BJ (cell line): ENCODE results near the gene GALNTL6. TPM values are rescaled to one million over a fixed set of nuclear protein-coding genes. Genes with fewer than 3 reads are reported as not detected.
"Not testable (repeated sequence)": the region's sequence is repeated elsewhere in the genome, so short reads cannot be mapped to it uniquely, and the experiment has no call there.

Source experiments
- CTCF ChIA-PET: fragments of 350-600 bp; formaldehyde crosslinking; extraction: SDS; loops from one replicate; lab custom pipeline; 2021; ENCODE audit warnings: antibody characterized with exemption, inconsistent platforms; lab: Yijun Ruan, JAX
- POLR2A ChIA-PET: fragments of 300-600 bp; sonication (Branson Sonifier 250); formaldehyde crosslinking; extraction: SDS; loops from one replicate; lab custom pipeline; 2021; ENCODE audit warnings: antibody characterized with exemption; lab: Charles Lee
- DNase-seq: peaks from one replicate; pipeline ENCODE4 v3.0.0-alpha.2; 2011; ENCODE audit warnings: low read depth
- H3K27me3 ChIP-seq: 2 replicates; pipeline ENCODE4 v1.6.0; 2011; ENCODE audit warnings: low read length; ENCODE audit not compliant: control insufficient read depth, insufficient read depth
- H3K36me3 ChIP-seq: 2 replicates; pipeline ENCODE4 v1.5.1; 2011; ENCODE audit warnings: low read length; ENCODE audit not compliant: control insufficient read depth, insufficient read depth
- H3K4me3 ChIP-seq: 2 replicates; pipeline ENCODE4 v1.5.1; 2011; ENCODE audit warnings: low read depth, mild to moderate bottlenecking, control low read depth, low read length
- polyA plus RNA-seq: library from polyadenylated mRNA; depleted of rRNA; stranded (reverse); fragments of >200 nt; gene quantifications from 2 replicates; pipeline ENCODE4 v1.2.3, GENCODE V29; 2011
- TF ChIP-seq, protein P1 (sequence below): IDR thresholded peaks from 2 replicates; pipeline ENCODE4 v1.5.1; 2011; ENCODE audit warnings: low read depth, mild to moderate bottlenecking, control low read depth, inconsistent platforms, low read length, moderate library complexity; ENCODE audit not compliant: insufficient read depth

The GALNTL6 gene
- polyA plus RNA-seq, 1 experiment, result 0.02 TPM

DNA sequence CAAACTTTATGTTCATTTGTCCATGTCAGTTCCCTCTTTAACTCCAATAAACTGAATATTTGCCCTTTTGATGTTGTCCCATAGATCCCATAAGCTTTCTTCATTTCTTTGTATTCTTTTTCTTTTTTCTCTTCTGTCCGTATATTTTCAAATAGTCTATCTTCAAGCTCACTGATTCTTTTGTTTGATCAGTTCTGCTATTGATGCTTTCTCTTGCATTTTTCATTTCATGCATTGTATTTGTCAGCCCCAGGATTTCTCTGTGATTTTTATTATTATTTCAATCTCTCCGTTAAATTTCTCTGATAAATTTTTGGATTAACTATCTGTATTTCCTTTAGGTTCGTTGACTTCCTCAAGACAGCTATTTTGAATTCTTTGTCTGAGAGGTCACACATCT is 1082.5 kb downstream of the GALNTL6 start:
- TF ChIP-seq, protein P1, sequence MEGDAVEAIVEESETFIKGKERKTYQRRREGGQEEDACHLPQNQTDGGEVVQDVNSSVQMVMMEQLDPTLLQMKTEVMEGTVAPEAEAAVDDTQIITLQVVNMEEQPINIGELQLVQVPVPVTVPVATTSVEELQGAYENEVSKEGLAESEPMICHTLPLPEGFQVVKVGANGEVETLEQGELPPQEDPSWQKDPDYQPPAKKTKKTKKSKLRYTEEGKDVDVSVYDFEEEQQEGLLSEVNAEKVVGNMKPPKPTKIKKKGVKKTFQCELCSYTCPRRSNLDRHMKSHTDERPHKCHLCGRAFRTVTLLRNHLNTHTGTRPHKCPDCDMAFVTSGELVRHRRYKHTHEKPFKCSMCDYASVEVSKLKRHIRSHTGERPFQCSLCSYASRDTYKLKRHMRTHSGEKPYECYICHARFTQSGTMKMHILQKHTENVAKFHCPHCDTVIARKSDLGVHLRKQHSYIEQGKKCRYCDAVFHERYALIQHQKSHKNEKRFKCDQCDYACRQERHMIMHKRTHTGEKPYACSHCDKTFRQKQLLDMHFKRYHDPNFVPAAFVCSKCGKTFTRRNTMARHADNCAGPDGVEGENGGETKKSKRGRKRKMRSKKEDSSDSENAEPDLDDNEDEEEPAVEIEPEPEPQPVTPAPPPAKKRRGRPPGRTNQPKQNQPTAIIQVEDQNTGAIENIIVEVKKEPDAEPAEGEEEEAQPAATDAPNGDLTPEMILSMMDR, result no peak
- Histone ChIP-seq H3K27me3 (no peaks in the 10 kb centered on the region), H3K4me3 (no peak overlapping the region), H3K36me3 (no peaks in the 10 kb centered on the region)
- ChIA-PET POLR2A (no interaction called here), CTCF (no interaction called here)
- DNase-seq, result no peak

DNA sequence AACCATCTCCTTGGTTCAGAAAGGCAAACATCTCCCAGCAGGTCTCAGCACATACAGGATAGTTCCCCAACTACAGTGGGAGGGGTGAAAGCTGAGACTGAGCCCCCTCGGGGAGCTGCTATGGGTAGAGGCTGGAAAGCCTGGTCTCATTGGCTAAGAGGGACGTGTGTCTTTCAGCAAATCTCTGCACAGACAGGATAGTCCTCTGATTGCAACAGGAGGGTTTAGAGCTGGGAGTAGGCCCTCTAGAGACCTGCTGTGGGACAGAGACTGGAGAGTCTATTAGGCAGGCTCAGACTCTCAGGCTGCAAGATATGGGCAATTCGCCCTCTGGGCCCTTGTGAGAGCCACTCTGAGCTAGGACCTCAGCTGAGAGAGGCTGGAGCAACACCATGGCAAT is 1083.8 kb downstream of the GALNTL6 start:
- Histone ChIP-seq H3K4me3 (no peak overlapping the region), H3K27me3 (no peaks in the 10 kb centered on the region), H3K36me3 (no peaks in the 10 kb centered on the region)
- CTCF ChIA-PET, result no interaction called here
- no peak for DNase-seq
- POLR2A ChIA-PET, result no interaction called here
- TF ChIP-seq, protein P1, result no peak

DNA sequence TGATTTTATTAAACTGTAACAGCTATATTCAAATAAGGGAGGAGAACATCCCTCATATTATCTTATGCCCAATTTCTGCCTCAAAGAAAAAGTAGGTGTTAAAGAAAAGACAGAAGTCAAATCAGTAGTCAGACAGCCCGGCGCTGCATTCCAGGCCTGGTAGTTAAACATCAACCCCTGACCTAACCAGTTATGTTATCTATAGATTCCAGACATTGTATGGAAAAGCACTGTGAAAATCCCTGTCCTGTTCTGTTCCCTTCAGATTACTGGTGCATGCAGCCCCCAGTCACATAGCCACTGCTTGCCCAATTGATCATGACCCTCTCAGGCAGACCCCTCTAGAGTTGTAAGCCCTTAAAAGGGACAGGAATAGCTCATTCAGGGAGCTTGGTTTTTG is 1085.5 kb downstream of the GALNTL6 start:
- CTCF ChIA-PET, result no interaction called here
- DNase-seq, result no peak
- no peaks in the 10 kb centered on the region for H3K27me3 ChIP-seq
- H3K36me3 ChIP-seq, result no peaks in the 10 kb centered on the region
- POLR2A ChIA-PET, result no interaction called here
- TF ChIP-seq, protein P1, result no peak
- H3K4me3 ChIP-seq, result no peak overlapping the region

DNA sequence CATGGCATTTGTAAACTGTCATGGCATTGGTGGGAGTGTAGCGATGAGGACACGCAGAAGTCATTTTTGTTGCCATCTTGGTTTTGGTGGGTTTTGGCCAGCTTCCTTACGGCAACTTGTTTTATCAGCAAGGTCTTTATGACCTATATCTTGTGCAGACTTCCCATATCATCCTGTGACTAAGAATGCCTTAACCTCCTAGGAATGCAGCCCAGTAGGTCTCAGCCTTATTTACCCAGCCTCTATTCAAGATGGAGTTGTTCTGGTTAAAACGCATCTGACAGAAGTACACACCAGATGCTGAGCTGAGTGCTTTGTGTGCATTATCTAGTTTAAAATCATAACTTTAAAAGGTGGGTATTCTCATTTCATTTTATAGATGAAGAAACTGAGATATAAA is 1086.7 kb downstream of the GALNTL6 start:
- Histone ChIP-seq H3K36me3 (no peaks in the 10 kb centered on the region), H3K4me3 (no peak overlapping the region), H3K27me3 (no peaks in the 10 kb centered on the region)
- no peak for DNase-seq
- CTCF ChIA-PET, result no interaction called here
- POLR2A ChIA-PET, result no interaction called here
- TF ChIP-seq, protein P1, result no peak

DNA sequence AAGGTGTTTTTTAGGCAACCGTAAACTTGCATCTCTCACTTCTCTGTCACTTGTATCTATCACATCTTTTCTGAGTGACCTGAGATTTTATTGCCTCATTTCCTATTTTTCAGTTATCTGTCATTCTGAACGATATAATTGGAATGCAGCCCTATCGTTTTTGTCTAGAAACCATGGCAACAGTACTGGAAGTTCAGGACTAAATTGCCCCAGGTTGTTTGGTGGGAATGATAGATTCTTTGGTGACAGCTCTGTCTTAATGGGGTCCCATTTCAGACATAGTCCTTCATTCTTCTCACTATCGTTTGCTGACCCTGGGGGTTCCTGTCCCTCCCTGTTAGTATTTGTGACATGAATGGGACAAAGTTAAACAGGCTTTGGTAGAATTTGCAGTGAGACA is 1087.7 kb downstream of the GALNTL6 start:
- no peak overlapping the region for H3K4me3 ChIP-seq
- ChIA-PET POLR2A (no interaction called here), CTCF (no interaction called here)
- DNase-seq, result no peak
- H3K36me3 ChIP-seq, result no peaks in the 10 kb centered on the region
- TF ChIP-seq, protein P1, result no peak
- H3K27me3 ChIP-seq, result no peaks in the 10 kb centered on the region

DNA sequence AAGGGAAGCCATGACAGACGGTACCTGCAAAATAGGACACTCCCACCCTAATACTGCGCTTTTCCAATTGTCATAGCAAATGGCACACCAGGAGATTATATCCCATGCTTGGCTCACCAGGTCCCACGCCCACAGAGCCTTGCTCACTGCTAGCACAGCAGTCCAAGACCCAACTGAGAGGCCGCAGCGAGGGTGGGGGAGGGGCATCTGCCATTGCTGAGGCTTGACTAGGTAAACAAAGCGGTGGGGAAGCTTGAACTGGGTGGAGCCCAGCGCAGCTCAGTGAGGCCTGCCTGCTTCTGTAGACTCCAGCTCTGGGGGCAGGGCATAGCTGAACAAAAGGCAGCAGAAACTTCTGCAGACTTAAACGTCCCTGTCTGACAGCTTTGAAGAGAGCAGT is 1099.3 kb downstream of the GALNTL6 start:
- H3K27me3 ChIP-seq, DNase-seq, CTCF ChIA-PET, H3K36me3 ChIP-seq, H3K4me3 ChIP-seq, POLR2A ChIA-PET: not testable (repeated sequence)

DNA sequence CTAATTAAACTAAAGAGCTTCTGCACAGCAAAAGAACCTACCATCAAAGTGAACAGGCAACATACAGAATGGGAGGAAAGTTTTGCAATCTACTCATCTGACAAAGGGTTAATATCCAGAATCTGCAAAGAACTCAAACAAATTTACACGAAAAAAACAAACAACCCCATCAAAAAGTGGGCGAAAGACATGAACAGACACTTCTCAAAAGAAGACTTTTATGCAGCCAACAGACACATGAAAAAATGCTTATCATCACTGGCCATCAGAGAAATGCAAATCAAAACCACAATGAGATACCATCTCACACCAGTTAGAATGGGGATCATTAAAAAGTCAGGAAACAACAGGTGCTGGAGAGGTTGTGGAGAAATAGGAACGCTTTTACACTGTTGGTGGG is 1104.2 kb downstream of the GALNTL6 start:
- H3K4me3 ChIP-seq, H3K27me3 ChIP-seq, POLR2A ChIA-PET, CTCF ChIA-PET, H3K36me3 ChIP-seq, DNase-seq: not testable (repeated sequence)
